ENCODE data around the gene AMMECR1L. TPM values are rescaled to one million over a fixed set of nuclear protein-coding genes. Genes with fewer than 3 reads are reported as not detected.
A peak's percentile ranks its signal among the peaks of the same experiment; 100 is the strongest.
"Not testable (repeated sequence)": the region's sequence is repeated elsewhere in the genome, so short reads cannot be mapped to it uniquely, and the experiment has no call there.

Gene AMMECR1L
- total RNA-seq, 2 donors from 2014 or later = 9.9 to 29.6 TPM

DNA sequence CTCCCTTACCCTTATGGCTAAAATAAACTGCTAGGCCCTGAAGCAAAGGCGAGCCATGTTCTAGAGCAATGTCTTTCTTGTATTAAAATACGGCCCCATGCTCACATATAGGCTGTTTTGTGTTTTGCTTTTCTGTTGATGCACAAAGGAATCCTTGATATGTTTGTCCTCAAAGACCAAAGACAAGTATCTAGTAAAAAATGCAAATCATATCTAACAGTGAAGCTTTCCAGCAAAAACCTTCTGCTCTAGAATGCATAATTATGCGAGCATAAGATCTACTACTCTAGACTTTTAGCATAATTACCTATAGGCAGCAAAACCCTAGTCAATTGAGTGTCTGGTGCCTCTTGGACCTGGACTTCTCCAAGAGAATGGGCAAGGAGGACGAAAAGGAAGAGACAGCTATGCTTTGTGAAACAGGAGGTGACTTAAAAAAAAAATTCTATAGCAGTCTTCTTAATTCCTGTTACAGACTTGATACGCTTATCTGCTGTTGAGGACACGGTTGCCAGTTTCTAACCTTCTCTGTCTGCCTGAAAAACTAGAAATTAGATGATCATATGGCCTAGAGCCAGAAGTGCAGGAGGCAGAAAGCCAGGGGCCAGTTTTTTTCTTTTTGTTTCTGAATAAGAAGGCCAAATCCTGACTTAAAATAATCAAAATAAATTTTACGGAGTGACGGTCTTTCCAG, 1.5 kb upstream of the AMMECR1L start:
- Histone ChIP-seq H3K9me3 (no peaks in the 10 kb centered on the region), H3K4me1 (replicated peaks) (peaks cover 3% of the 10 kb centered on the region), H3K4me3 (peak overlapping the region; percentile 6 to 58), H3K27me3 (replicated peaks; ENCODE audit: insufficient read depth) (no peaks in the 10 kb centered on the region), H3K27ac (peak overlapping the region; percentile 47 to 90), H3K36me3 (no peaks in the 10 kb centered on the region)
- WGBS = 19% methylated on average over 8 of the region's 8 CpGs
- intact Hi-C loops (cut with DNase I) = no loop called here
- no peak for DNase-seq (ENCODE audit: low spot score)
- TF ChIP-seq POLR2A (IDR thresholded peaks at IDR 0.05) = no peak
- no peak for TF ChIP-seq CTCF (IDR thresholded peaks at IDR 0.05)
- no peak for TF ChIP-seq POLR2AphosphoS5 (IDR thresholded peaks at IDR 0.05)

- H3K9me3 ChIP-seq; H3K36me3 ChIP-seq; DNase-seq (ENCODE audit: low spot score); H3K27me3 ChIP-seq (replicated peaks; ENCODE audit: insufficient read depth); H3K4me1 ChIP-seq (replicated peaks); intact Hi-C loops (cut with DNase I): not testable (repeated sequence)
- H3K4me3 ChIP-seq = peak overlapping the region; percentile 42 to 58
- peak overlapping the region; percentile 82 to 90 for H3K27ac ChIP-seq
- WGBS = no CpG with 5 or more reads among the region's 32 CpGs
Measured at GRCh38 chr2:127886593-127886935, 808 bp upstream of the AMMECR1L start.

DNA sequence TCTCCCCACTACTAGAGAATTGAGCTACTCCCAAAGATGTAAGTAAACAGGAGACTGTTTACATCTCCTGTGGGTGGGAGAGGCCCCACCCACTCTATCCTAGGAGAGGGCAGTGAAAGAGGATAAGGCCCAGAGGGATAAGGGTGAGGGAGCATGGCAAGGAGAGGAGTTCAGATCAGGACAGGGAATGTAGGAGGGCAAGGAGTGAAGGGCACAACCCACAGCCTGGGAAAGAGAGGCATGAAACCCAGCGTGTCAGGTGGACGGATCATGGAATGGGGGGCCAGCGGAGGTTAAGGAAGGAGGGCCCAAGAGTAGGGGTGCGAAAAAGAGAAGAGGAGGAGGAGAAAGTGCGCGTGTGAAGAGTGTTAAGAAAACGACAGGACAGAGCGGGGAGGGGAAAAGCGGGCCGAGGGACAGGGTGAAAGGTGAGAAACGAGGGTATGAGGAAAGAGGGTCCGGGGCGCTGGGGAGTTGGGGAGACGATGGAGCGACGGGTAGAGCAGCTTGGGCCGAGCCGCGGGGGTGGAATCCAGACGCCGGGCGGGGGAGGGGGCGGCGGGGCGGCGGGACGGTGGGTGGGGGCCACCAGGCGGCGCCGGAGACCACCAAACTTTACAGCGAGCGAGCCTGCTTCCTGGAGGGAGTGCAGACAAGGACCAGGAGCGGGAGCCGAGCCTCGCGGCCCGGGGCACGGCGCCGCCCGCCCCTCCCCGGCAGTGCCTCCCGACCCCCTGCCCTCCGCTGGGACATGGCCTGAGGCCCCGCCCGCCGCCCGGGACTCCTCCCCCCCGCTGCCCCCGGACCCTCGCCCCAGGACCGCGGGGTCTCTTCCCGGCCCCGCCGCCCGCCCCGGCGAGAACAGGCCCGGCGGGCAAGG, 655 bp downstream of the AMMECR1L start:
- H3K9me3 ChIP-seq; H3K4me1 ChIP-seq (replicated peaks); H3K27me3 ChIP-seq (replicated peaks; ENCODE audit: insufficient read depth); H3K36me3 ChIP-seq: not testable (repeated sequence)
- peak overlapping the region; percentile 78 to 90 for H3K27ac ChIP-seq
- peak; percentile 29 for DNase-seq (ENCODE audit: low spot score)
- WGBS = 1% methylated on average over 21 of the region's 61 CpGs
- intact Hi-C loops (cut with DNase I) = loop anchor here (5.0 kb wide), 1 partner anchor 142 kb away; the partner anchor contains the start of gene SAP130
- H3K4me3 ChIP-seq = peak overlapping the region; percentile 42 to 58
- TF ChIP-seq CTCF (IDR thresholded peaks at IDR 0.05) = peak in 1 of 4 experiments; percentile 7

DNA sequence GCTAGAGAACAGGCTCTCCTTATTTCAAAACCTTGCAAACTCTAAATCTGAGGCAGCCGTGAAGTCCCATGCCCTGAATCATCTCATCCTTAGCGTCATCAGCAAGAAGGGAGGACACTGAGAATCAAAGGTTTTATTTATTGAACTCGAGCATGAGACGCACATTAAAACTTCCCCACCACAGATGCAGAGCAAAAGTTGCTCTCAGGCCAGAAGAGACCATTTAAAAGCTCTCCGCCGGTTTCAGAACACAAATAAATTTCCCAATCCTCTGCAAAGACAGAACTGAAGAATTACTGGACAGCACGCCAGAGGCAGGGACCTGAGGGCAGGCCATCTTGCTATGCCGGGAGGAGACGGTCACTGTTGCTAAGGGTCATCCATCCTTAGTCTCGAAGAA, 1.3 kb downstream of the AMMECR1L start:
- intact Hi-C loops (cut with DNase I) = loop anchor here (5.0 kb wide), 1 partner anchor 143 kb away; the partner anchor contains the start of gene SAP130
- TF ChIP-seq POLR2AphosphoS5 (IDR thresholded peaks at IDR 0.05) = no peak
- no peak for TF ChIP-seq POLR2A (IDR thresholded peaks at IDR 0.05)
- TF ChIP-seq CTCF (IDR thresholded peaks at IDR 0.05) = no peak
- H3K27me3 ChIP-seq (replicated peaks; ENCODE audit: insufficient read depth) = no peaks in the 10 kb centered on the region
- 16% methylated on average over 10 of the region's 10 CpGs for WGBS
- H3K9me3 ChIP-seq = no peaks in the 10 kb centered on the region
- no peak for DNase-seq (ENCODE audit: low spot score)
- H3K27ac ChIP-seq = peak overlapping the region; percentile 78 to 90
- peaks cover 3% of the 10 kb centered on the region for H3K4me1 ChIP-seq (replicated peaks)
- H3K36me3 ChIP-seq = no peaks in the 10 kb centered on the region
- peak overlapping the region; percentile 42 to 58 for H3K4me3 ChIP-seq

DNA sequence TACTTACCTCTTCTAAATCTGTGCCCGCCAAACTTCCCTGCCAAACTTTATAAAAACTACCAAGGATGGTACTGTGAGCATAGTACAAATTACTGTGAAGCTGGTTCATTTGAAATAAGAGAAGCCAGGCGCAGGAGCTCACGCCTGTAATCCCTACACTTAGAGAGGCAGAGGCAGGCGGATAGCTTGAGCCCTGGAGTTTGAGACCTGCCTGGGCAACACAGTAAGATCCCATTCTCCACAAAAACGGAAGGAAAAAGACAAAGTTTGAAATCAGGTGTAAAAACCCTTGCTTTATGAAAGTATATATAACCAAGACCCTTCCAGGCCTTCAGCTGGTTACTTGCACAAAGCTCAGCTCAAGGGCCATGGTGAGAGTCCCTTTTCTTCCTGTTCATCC, 5.9 kb downstream of the AMMECR1L start:
- Histone ChIP-seq H3K4me3 (no peak overlapping the region), H3K36me3 (no peaks in the 10 kb centered on the region), H3K4me1 (replicated peaks) (no peaks in the 10 kb centered on the region), H3K9me3 (no peaks in the 10 kb centered on the region), H3K27me3 (replicated peaks; ENCODE audit: insufficient read depth) (no peaks in the 10 kb centered on the region), H3K27ac (no peak overlapping the region)
- DNase-seq (ENCODE audit: low spot score) = no peak
- WGBS = 95% methylated on average over 5 of the region's 5 CpGs
- intact Hi-C loops (cut with DNase I) = loop anchor here (5.0 kb wide), 1 partner anchor 147 kb away; the partner anchor contains the start of gene SAP130
- TF ChIP-seq POLR2A (IDR thresholded peaks at IDR 0.05) (no peak), CTCF (IDR thresholded peaks at IDR 0.05) (no peak), POLR2AphosphoS5 (IDR thresholded peaks at IDR 0.05) (no peak)

Measured in prostate gland (tissue), 2 donors.